ENCODE data around the gene BRD3OS. TPM values are rescaled to one million over a fixed set of nuclear protein-coding genes. Genes with fewer than 3 reads are reported as not detected.

BRD3OS gene
- total and polyA plus RNA-seq, 2 of the 13 experiments (the other 11 are each of a cell fraction or from before 2014, with no cell fraction given): 4.9 to 5.7 TPM

DNA sequence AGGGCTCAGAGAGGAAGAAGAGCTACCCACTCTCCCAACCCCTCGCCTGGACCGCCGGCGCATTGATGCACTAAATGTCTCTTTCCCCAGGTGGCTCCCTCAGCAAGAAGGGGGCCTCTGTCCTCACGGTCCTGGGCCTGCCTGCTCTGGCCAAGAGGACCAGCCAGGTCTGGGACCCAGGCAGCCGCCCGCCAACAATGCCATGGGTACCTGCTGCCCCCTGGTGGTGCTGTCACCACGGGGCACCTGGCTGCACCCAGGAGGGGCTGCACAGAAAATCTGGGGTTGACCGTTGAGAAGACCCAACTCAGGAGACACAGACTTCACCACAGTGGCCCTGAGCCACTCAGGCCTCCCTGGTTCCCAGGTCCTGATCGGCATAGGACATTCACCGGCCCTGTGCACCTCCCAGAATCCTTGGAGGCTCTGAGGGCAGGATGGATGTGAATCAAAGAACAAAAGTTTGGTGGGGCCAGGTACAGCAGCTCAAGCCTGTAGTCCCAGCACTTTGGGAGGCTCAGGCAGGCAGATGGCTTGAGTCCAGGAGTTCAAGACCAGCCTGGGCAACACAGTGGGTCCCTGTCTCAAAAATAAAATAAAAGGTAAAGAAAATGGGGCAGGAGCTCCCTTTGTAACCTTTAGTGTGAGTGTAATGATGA is 30.8 kb upstream of the BRD3OS start (continued):
- TF ChIP-seq, protein P1, sequence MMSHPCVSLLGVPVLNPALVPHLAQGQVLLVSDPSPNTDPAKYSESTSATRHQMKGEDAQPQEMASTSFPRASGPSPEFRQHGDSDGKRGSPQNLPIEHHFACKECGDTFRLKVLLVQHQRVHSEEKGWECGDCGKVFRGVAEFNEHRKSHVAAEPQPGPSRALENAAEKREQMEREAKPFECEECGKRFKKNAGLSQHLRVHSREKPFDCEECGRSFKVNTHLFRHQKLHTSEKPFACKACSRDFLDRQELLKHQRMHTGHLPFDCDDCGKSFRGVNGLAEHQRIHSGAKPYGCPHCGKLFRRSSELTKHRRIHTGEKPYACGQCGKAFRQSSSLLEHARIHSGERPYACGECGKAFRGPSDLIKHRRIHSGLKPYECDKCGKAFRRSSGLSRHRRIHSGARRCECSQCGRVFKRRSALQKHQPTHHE (CRISPR knock-in tag; IDR thresholded peaks at IDR 0.05; ENCODE audit: borderline replicate concordance): no peak
- TF ChIP-seq CREB1 (IDR thresholded peaks at IDR 0.05) (no peak), CREB1 (CRISPR knock-in tag; IDR thresholded peaks at IDR 0.05) (no peak), SIX4 (CRISPR knock-in tag; IDR thresholded peaks at IDR 0.05) (no peak), GABPB1 (CRISPR knock-in tag; IDR thresholded peaks at IDR 0.05) (peak; percentile 46; the same call in 1 of the 2 replicates), ARNT2 (CRISPR knock-in tag; IDR thresholded peaks at IDR 0.05; ENCODE audit: low read depth) (peak; percentile 28; the same call in 1 of the 2 replicates), MTF2 (CRISPR knock-in tag; IDR thresholded peaks at IDR 0.05; ENCODE audit: borderline replicate concordance) (no peak), ZNF260 (CRISPR knock-in tag; IDR thresholded peaks at IDR 0.05; ENCODE audit: borderline replicate concordance, low read depth) (no peak), ZSCAN22 (CRISPR knock-in tag; IDR thresholded peaks at IDR 0.05) (no peak), ZMAT3 (CRISPR knock-in tag; conservative IDR thresholded peaks at IDR 0.05) (no peak), GATAD2A (CRISPR knock-in tag; IDR thresholded peaks at IDR 0.05) (peak; percentile 37; the same call in 1 of the 2 replicates), RAD51 (IDR thresholded peaks at IDR 0.05; ENCODE audit: borderline replicate concordance) (no peak), NCOR1 (IDR thresholded peaks at IDR 0.05; ENCODE audit: borderline replicate concordance, low read length) (no peak), BHLHE40 (IDR thresholded peaks at IDR 0.05; ENCODE audit: low read length) (no peak), ATF7-NPFF (CRISPR knock-in tag; IDR thresholded peaks at IDR 0.05; ENCODE audit: low read depth) (0 out of 2 replicates have a peak, but pooled peaks have one; percentile 18), RBAK (CRISPR knock-in tag; IDR thresholded peaks at IDR 0.05) (no peak; the same call in 1 of the 2 replicates), ARNT (IDR thresholded peaks at IDR 0.05) (no peak), NFKB2 (CRISPR knock-in tag; IDR thresholded peaks at IDR 0.05; ENCODE audit: borderline replicate concordance) (peak; percentile 55; the same call in 1 of the 2 replicates), KLF15 (CRISPR knock-in tag; IDR thresholded peaks at IDR 0.05; ENCODE audit: borderline replicate concordance) (no peak), CEBPB (IDR thresholded peaks at IDR 0.05; ENCODE audit: borderline replicate concordance, low read depth, low read length) (no peak)
- TF ChIP-seq, protein P2, sequence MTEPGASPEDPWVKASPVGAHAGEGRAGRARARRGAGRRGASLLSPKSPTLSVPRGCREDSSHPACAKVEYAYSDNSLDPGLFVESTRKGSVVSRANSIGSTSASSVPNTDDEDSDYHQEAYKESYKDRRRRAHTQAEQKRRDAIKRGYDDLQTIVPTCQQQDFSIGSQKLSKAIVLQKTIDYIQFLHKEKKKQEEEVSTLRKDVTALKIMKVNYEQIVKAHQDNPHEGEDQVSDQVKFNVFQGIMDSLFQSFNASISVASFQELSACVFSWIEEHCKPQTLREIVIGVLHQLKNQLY (CRISPR knock-in tag; IDR thresholded peaks at IDR 0.05): no peak
- TF ChIP-seq, protein P3, sequence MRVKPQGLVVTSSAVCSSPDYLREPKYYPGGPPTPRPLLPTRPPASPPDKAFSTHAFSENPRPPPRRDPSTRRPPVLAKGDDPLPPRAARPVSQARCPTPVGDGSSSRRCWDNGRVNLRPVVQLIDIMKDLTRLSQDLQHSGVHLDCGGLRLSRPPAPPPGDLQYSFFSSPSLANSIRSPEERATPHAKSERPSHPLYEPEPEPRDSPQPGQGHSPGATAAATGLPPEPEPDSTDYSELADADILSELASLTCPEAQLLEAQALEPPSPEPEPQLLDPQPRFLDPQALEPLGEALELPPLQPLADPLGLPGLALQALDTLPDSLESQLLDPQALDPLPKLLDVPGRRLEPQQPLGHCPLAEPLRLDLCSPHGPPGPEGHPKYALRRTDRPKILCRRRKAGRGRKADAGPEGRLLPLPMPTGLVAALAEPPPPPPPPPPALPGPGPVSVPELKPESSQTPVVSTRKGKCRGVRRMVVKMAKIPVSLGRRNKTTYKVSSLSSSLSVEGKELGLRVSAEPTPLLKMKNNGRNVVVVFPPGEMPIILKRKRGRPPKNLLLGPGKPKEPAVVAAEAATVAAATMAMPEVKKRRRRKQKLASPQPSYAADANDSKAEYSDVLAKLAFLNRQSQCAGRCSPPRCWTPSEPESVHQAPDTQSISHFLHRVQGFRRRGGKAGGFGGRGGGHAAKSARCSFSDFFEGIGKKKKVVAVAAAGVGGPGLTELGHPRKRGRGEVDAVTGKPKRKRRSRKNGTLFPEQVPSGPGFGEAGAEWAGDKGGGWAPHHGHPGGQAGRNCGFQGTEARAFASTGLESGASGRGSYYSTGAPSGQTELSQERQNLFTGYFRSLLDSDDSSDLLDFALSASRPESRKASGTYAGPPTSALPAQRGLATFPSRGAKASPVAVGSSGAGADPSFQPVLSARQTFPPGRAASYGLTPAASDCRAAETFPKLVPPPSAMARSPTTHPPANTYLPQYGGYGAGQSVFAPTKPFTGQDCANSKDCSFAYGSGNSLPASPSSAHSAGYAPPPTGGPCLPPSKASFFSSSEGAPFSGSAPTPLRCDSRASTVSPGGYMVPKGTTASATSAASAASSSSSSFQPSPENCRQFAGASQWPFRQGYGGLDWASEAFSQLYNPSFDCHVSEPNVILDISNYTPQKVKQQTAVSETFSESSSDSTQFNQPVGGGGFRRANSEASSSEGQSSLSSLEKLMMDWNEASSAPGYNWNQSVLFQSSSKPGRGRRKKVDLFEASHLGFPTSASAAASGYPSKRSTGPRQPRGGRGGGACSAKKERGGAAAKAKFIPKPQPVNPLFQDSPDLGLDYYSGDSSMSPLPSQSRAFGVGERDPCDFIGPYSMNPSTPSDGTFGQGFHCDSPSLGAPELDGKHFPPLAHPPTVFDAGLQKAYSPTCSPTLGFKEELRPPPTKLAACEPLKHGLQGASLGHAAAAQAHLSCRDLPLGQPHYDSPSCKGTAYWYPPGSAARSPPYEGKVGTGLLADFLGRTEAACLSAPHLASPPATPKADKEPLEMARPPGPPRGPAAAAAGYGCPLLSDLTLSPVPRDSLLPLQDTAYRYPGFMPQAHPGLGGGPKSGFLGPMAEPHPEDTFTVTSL (CRISPR knock-in tag; IDR thresholded peaks at IDR 0.05; ENCODE audit: borderline replicate concordance): no peak
- TF ChIP-seq, protein P4, sequence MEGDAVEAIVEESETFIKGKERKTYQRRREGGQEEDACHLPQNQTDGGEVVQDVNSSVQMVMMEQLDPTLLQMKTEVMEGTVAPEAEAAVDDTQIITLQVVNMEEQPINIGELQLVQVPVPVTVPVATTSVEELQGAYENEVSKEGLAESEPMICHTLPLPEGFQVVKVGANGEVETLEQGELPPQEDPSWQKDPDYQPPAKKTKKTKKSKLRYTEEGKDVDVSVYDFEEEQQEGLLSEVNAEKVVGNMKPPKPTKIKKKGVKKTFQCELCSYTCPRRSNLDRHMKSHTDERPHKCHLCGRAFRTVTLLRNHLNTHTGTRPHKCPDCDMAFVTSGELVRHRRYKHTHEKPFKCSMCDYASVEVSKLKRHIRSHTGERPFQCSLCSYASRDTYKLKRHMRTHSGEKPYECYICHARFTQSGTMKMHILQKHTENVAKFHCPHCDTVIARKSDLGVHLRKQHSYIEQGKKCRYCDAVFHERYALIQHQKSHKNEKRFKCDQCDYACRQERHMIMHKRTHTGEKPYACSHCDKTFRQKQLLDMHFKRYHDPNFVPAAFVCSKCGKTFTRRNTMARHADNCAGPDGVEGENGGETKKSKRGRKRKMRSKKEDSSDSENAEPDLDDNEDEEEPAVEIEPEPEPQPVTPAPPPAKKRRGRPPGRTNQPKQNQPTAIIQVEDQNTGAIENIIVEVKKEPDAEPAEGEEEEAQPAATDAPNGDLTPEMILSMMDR (CRISPR knock-in tag; IDR thresholded peaks at IDR 0.05): peak; percentile 99
